ENCODE measurements around the gene BMAL1.

DNA sequence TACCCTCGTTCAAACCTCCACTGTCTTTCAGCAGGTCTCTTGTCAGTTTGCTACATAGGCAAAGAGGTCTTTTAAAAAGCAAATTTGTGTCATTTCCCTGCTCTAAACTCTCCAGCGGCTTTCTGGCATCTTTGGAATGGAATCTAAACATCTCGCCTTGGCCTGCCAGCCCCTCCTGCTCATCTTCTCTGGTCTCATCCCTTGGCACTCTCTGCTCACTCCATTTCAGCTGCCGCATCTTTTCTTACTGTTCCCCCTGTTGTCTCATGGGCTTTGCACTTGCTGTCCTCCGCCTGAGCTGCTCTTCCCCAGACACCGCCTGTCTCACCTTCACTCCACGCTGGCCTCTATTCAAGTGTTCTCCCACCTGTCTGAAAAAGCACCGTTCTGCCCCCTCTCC, 46.6 kb downstream of the BMAL1 start:
- TF ChIP-seq CTCF (IDR thresholded peaks at IDR 0.05) (no peak), POLR2A (IDR thresholded peaks at IDR 0.05) (no peak), EP300 (IDR thresholded peaks at IDR 0.05) (no peak), POLR2AphosphoS5 (IDR thresholded peaks at IDR 0.05) (no peak)

All from stomach (tissue), 4 donors.